DOHH2 (cell line): Measurements from ENCODE around the gene MGP.

ENCODE experiments used
- EZH2phosphoT487 ChIP-seq: fragments of 200-600 bp; sonication (generic); IDR thresholded peaks from 2 replicates; pipeline ENCODE4 v1.6.1; 2017; ENCODE audit warnings: borderline replicate concordance, mild to moderate bottlenecking, antibody characterized with exemption, low read length, moderate library complexity, mixed read lengths
- TF ChIP-seq, protein P1 (sequence below): fragments of 200-600 bp; sonication (generic); IDR thresholded peaks from one replicate; pipeline ENCODE4 v1.5.1; 2014; ENCODE audit warnings: antibody characterized with exemption, mild to moderate bottlenecking, low read depth, low read length; ENCODE audit not compliant: poor library complexity, severe bottlenecking

DNA sequence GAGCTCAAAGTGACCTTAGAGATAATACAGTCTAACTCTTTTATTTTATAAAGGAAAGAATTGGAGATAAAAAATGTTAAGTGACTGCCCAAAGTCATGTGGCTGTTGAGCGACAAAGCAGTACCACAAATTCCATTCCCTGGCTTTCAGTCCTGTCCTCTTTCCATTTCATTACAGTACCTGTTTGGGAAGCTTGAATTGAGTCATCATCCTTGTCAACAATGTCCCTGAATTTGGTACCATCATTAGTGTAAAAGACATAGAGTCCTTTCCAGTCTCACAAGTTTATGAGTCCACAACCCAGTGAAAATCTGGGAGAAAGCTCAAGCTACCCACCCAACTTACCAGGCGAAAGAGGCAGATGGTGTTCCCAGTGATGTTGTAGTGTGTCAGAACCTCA, 48.9 kb upstream of the MGP start:
- TF ChIP-seq, protein P1, sequence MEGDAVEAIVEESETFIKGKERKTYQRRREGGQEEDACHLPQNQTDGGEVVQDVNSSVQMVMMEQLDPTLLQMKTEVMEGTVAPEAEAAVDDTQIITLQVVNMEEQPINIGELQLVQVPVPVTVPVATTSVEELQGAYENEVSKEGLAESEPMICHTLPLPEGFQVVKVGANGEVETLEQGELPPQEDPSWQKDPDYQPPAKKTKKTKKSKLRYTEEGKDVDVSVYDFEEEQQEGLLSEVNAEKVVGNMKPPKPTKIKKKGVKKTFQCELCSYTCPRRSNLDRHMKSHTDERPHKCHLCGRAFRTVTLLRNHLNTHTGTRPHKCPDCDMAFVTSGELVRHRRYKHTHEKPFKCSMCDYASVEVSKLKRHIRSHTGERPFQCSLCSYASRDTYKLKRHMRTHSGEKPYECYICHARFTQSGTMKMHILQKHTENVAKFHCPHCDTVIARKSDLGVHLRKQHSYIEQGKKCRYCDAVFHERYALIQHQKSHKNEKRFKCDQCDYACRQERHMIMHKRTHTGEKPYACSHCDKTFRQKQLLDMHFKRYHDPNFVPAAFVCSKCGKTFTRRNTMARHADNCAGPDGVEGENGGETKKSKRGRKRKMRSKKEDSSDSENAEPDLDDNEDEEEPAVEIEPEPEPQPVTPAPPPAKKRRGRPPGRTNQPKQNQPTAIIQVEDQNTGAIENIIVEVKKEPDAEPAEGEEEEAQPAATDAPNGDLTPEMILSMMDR: no peak
- TF ChIP-seq EZH2phosphoT487: no peak
